Uterus (tissue), 2 donors: ENCODE measurements around the gene MLH1.

Experiments
- CTCF ChIP-seq, 4 experiments: fragments of 200-600 bp in 2 of 4; fragments of 450-650 bp in 2 of 4; sonication (generic) in 2 of 4; IDR thresholded peaks; one replicate each; pipeline ENCODE4 v1.5.1; 2016 to 2019; ENCODE audit warnings: antibody characterized with exemption in 4 of 4, mild to moderate bottlenecking in 2 of 4, moderate library complexity in 1 of 4
- POLR2A ChIP-seq, 2 donors: fragments of 450-650 bp; IDR thresholded peaks; one replicate each; pipeline ENCODE4 v1.6.1; 2016; ENCODE audit warnings: antibody characterized with exemption in 2 of 2, mild to moderate bottlenecking in 1 of 2, moderate library complexity in 1 of 2

- no peak for TF ChIP-seq POLR2A (IDR thresholded peaks at IDR 0.05)
- TF ChIP-seq CTCF (IDR thresholded peaks at IDR 0.05), result no peak
Observed at GRCh38 chr3:37068031-37068430, 74.7 kb downstream of the MLH1 start.
